ENCODE measurements around the gene AOPEP.

The AOPEP gene

DNA sequence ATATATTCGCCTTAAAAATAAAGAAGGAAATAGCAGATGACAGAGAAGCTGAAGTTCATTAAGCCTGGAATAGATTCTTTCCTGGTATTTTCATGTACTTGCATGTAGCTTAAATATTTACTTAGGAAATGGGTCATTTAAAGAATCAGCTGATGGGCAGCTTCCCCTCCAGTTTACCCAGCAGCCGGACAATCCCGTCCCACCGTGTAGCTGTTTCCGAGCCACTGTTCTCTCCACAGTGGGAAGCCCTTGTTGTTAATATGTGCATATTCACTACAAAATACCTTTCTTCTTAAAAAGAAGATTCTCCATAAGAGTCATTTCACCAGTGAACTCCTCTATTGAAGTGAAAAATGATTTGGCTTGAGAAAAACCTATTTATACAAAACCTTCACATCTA is 404.0 kb downstream of the AOPEP start:
- DNase-seq = no peak

DNA sequence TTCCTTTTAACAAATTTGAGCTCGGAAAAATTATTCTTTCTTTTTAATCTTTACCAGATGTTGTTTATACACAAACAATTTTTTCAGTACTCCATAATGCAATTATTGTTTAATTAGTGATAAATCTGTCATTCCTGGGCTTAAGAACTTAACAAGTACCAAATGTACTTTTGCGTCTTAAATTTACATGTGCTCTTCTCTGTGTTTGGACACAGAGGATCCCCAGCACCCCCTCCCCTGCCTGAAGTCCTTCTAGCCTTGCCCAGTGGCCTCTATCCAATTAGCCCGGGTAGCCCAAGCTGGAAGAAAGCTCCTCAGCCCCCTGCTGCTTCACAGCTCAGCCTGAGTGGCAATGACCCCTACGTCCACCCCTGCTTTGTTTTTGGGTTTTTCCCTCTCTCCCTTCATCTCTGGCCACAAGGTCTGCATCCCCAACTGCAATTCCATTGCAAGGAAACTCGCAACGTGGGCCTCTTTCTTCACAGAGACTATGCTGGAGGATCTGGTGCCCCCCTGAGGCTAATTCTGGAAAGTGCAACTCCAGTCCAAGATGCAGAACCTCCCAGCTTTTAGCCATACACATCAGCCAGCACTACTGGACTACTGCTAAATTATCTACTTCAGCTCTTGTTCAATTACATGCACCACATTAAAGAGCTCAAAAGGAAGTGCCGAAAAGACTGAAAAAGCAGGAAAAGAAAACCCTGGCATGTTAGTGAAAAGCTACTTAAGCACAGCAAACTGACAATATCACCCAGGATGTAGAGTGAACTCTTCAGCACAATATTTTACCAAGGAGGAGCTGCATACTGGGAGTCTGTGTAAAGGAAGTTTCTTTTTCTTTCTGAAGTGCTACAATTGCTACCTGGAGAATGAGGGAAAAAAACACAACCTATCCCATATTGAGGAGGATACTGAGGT is 404.8 kb downstream of the AOPEP start:
- peak; percentile 37 for DNase-seq

DNA sequence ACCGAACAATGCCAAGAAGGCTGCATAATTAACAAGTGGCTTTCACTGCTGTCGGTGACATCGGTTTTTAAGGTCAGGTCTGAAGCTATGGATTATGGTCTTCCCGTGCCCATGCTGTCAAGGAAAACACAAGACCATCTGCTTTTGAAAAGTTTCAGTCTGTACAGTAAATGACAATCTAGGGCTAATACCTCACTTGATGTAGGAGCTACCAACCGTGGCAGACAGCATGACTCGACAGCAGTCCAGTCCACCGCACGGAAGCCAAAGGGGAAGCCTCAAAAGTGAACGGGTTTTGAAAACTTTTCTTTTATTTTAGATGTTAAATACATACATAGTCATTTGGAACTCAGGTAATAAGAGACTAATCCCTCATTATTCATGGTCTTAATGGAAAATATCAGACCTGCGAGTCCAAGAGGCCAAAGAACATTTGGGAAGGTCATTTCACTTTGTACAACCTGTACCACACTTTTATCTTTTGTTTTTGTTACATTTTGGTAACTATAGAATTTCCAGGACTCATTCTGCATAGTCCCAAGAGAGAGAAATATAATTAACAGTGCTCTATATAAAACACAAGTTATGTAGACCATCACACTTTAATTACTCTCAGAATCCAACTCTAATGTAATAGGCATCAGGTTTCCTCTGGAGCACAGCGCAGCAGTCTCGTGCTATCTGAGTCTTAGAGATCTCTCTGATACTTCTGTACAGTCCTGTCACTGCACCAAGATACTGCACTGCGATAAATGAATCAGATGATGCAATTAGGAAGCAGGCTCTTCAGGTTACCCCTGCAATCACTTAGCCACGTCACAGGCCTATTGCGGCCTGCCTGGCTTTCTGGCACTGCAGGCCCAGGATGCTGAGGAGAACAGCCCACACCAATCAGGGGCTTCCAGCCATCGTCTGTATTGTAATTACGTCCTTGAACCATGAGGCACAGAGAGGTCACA is 406.1 kb downstream of the AOPEP start:
- DNase-seq = no peak

DNA sequence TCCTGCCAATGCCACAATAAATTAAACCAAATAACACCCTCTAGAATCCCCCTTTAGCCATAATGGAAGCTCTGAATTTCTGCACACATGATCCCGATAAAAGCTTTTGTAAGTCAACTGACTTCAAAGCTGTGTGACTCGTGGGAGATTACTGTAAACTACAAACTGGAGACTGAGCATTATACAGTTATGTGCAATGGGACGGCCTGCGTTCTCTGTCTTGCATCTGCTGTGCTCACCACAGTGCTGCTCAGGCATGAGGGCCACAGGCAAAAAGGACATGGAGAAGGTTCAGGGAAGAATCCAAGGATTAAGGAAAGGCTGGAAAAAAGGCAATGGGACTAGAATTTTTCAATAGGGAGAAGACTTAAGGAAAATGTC is 406.8 kb downstream of the AOPEP start:
- no peak for DNase-seq

DNA sequence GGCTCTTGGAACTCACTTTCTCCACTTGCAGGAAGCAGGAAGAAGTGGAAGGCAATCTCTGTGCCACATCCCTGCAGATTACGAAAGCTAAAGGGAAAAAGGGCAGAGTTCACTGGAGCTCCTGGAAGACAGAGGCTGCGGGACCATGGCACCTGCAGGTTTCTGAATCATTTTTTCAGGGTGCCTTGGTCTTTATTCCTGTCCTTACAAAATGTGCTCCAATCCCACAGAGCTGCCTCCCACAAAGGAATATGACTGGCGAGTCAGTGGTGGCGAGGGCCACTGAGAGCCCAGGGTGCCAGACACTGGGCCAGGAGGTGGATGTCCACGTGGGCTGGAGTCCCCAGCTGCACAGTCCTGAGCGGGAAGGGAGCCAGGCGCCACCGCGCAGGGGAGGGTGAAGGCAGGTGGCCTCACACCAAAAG is 408.0 kb downstream of the AOPEP start:
- no peak for DNase-seq

DNA sequence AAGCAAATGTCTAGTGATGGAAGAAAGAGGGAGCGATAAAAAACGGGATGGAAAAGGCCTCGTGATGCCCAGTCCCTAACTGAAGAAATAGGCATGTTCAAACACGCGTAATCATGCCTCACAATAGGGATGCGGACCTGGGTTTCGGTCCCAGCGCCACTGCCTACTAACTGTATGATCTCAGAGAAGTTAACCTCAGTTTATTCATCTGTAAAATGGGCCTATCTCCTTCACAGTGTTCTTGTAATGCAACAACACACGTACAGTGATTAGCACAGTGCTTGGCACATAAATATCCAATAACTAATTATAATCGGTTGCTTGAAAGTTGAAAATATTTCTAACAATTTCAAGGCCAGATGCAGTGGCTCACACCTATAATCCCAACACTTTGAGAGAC is 409.3 kb downstream of the AOPEP start:
- no peak for DNase-seq

Data from GDM1 (cell line).